PC-3 (cell line): Measurements from ENCODE around the gene SLC39A6. TPM values are rescaled to one million over a fixed set of nuclear protein-coding genes. Genes with fewer than 3 reads are reported as not detected.

ENCODE experiments used
- ATAC-seq: fragments of 200-7000 bp; cut with Tn5 transposase; 2 replicates; pipeline ENCODE4 v1.9.1; 2020; ENCODE audit warnings: mild to moderate bottlenecking, moderate library complexity
- Bru-seq: library from RNA; stranded (reverse); fragments of 400-500 nt; gene quantifications from one replicate; lab custom pipeline; 2021; lab: Mats Ljungman, UMichigan
- BruChase-seq, 2 experiments: library from RNA; stranded (reverse); fragments of 400-500 nt; gene quantifications; one replicate each; lab custom pipeline; 2021; lab: Mats Ljungman, UMichigan
- BruUV-seq: library from RNA; stranded (reverse); fragments of 400-500 nt; replicated peaks from 2 replicates; lab custom pipeline; 2021; lab: Mats Ljungman, UMichigan
- CTCF ChIA-PET: fragments of 300-600 bp; sonication (Branson Sonifier 250); formaldehyde crosslinking; loops from one replicate; lab custom pipeline; 2022; ENCODE audit warnings: antibody characterized with exemption; lab: Charles Lee
- POLR2A ChIA-PET: fragments of 300-600 bp; sonication (Branson Sonifier 250); formaldehyde crosslinking; loops from one replicate; lab custom pipeline; 2022; ENCODE audit warnings: antibody characterized with exemption; ENCODE audit not compliant: unreplicated experiment; lab: Charles Lee
- DNase-seq: peaks from one replicate; pipeline ENCODE4 v3.0.0-alpha.2; 2015
- H2AFZ ChIP-seq: fragments of 300-600 bp; sonication (generic); 2 replicates; pipeline ENCODE4 v1.6.0; 2016; ENCODE audit warnings: antibody characterized with exemption, low read length
- H3F3A ChIP-seq: fragments of 300-600 bp; sonication (generic); one replicate; pipeline ENCODE4 v1.6.0; 2017; ENCODE audit warnings: antibody characterized with exemption, low read length, control low read depth, mild to moderate bottlenecking; ENCODE audit not compliant: unreplicated experiment
- H3K27ac ChIP-seq: fragments of 300-600 bp; sonication (generic); 2 replicates; pipeline ENCODE4 v1.5.1; 2016; ENCODE audit warnings: mild to moderate bottlenecking, low read length
- H3K27me3 ChIP-seq: fragments of 300-600 bp; sonication (generic); 2 replicates; pipeline ENCODE4 v1.6.1; 2016; ENCODE audit warnings: low read length, mixed read lengths
- H3K36me3 ChIP-seq: fragments of 300-600 bp; sonication (generic); 2 replicates; pipeline ENCODE4 v1.6.1; 2016; ENCODE audit warnings: low read depth, mixed run types, low read length, mixed read lengths
- H3K4me1 ChIP-seq: fragments of 300-600 bp; sonication (generic); 2 replicates; pipeline ENCODE4 v1.5.1; 2016; ENCODE audit warnings: low read length; ENCODE audit not compliant: insufficient read depth
- H3K4me2 ChIP-seq: fragments of 300-600 bp; sonication (generic); 2 replicates; pipeline ENCODE4 v1.6.0; 2016; ENCODE audit warnings: low read length
- H3K4me3 ChIP-seq: fragments of 300-600 bp; sonication (generic); 2 replicates; pipeline ENCODE4 v1.5.1; 2016; ENCODE audit warnings: mild to moderate bottlenecking, low read length, mixed read lengths
- H3K79me2 ChIP-seq: fragments of 300-600 bp; sonication (generic); 2 replicates; pipeline ENCODE4 v1.6.1; 2017; ENCODE audit warnings: low read length, mixed read lengths
- H3K9ac ChIP-seq: fragments of 300-600 bp; sonication (generic); 2 replicates; pipeline ENCODE4 v1.6.0; 2016; ENCODE audit warnings: mild to moderate bottlenecking, low read length
- H3K9me2 ChIP-seq: fragments of 300-600 bp; sonication (generic); replicated peaks from 2 replicates; pipeline ENCODE4 v1.6.1; 2016; ENCODE audit warnings: mixed run types, low read length, mixed read lengths
- H3K9me3 ChIP-seq: fragments of 300-600 bp; sonication (generic); 2 replicates; pipeline ENCODE4 v1.6.1; 2016; ENCODE audit warnings: low read length, mixed read lengths
- H4K20me1 ChIP-seq: fragments of 300-600 bp; sonication (generic); 2 replicates; pipeline ENCODE4 v1.6.1; 2016; ENCODE audit warnings: low read length, mixed read lengths
- CTCF ChIP-seq: fragments of 300-600 bp; sonication (generic); conservative IDR thresholded peaks from 2 replicates; pipeline ENCODE4 v1.5.1; 2017; ENCODE audit warnings: antibody characterized with exemption, low read depth, mild to moderate bottlenecking, low read length
- EZH2 ChIP-seq: fragments of 300-600 bp; sonication (generic); IDR thresholded peaks from one replicate; pipeline ENCODE4 v1.6.1; 2017; ENCODE audit warnings: antibody characterized with exemption, mild to moderate bottlenecking, low read length; ENCODE audit not compliant: unreplicated experiment
- EZH2phosphoT487 ChIP-seq: fragments of 300-600 bp; sonication (generic); IDR thresholded peaks from 2 replicates; pipeline ENCODE4 v1.6.1; 2018; ENCODE audit warnings: mild to moderate bottlenecking, antibody characterized with exemption, low read length, borderline replicate concordance
- intact Hi-C: fragments of 100-400 bp; cut with micrococcal nuclease; formaldehyde crosslinking; loops from 2 replicates; pipeline ENCODE4 v1.9.0; 2023
- long read RNA-seq: library from polyadenylated mRNA; unstranded; transcript quantifications from one replicate; pipeline ENCODE4 v2.0.0, GENCODE V29; 2021; ENCODE audit not compliant: unreplicated experiment
- total RNA-seq: library from RNA; depleted of rRNA; stranded (reverse); fragments of >200 nt; gene quantifications from 2 replicates; pipeline ENCODE4 v1.2.3, GENCODE V29; 2014; rRNA removed

SLC39A6 gene, protein sequence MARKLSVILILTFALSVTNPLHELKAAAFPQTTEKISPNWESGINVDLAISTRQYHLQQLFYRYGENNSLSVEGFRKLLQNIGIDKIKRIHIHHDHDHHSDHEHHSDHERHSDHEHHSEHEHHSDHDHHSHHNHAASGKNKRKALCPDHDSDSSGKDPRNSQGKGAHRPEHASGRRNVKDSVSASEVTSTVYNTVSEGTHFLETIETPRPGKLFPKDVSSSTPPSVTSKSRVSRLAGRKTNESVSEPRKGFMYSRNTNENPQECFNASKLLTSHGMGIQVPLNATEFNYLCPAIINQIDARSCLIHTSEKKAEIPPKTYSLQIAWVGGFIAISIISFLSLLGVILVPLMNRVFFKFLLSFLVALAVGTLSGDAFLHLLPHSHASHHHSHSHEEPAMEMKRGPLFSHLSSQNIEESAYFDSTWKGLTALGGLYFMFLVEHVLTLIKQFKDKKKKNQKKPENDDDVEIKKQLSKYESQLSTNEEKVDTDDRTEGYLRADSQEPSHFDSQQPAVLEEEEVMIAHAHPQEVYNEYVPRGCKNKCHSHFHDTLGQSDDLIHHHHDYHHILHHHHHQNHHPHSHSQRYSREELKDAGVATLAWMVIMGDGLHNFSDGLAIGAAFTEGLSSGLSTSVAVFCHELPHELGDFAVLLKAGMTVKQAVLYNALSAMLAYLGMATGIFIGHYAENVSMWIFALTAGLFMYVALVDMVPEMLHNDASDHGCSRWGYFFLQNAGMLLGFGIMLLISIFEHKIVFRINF
- total RNA-seq (18.3 and 25.5 TPM in 2 replicates), Bru-seq, nascent RNA (percentile 62 among the genes with signal in this experiment), BruChase-seq, experiment 1, labeled RNA remaining after a 6-hour chase (percentile 84 among the genes with signal in this experiment), BruChase-seq, experiment 2, labeled RNA remaining after a 2-hour chase (percentile 73 among the genes with signal in this experiment)
- long read RNA-seq, transcript SLC39A6-201 (10 exons, 3,543 nt) = major isoform, 46 of 104 reads
- long read RNA-seq, transcript SLC39A6-204 (10 exons, 3,003 nt) = minor isoform, 8 of 104 reads
- long read RNA-seq, partial matches to known transcripts = 40 of 104 reads
- long read RNA-seq, other reads (novel, unspliced or antisense) = 10 of 104 reads

DNA sequence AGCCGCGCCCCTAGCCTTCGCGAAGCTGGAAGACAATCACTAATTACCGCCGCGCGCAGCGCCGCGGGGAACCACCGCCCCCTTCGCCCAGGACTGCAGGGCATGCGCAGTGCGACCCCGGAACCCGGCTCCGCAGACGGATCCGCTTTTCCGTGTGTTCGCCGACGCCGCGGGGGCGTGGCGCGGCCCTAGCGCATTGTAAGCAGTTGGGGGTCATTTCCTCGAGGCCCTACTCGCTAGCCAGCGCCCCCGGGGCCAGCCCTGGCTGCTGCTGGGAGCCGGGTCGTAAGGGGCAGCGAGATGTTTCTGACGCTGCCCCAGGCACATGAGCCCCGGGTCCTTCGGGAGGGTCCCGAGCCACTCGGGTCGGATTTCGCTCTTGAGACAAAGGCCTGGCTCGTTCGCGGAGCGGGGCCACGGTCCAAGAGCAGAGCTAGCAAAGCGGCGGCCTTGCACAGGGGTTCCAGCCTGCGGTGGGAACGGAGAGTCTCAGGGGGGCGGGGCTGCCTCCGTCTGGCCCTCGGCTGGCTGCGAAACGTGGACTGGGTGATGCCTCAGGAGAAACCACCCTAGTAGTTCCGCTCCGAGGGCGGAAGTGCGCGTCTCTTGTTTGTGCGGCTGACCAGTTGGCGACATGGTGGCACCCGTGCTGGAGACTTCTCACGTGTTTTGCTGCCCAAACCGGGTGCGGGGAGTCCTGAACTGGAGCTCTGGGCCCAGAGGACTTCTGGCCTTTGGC lies at the start of gene SLC39A6, which contains the start of gene ELP2:
Gene SLC39A6 (minus strand): TSS at position 41 of the 739 bp plus-strand sequence. CDS start 2,333 bp downstream, outside the sequence.
Gene ELP2 (plus strand): TSS at position 600 of the 739 bp plus-strand sequence. CDS start 35 bp downstream, at position 635.
- intact Hi-C loops = loop anchor here (2.0 to 10.0 kb wide), 2 partner anchors 33 to 115 kb away; no protein-coding TSS in a partner anchor
- ATAC-seq (peak; percentile 87), DNase-seq (peak; percentile 79)
- ChIA-PET POLR2A (no interaction called here), CTCF (interaction anchor here (0.9 kb wide), 1 partner anchor 34 kb away, joined by 11 read pairs; no protein-coding TSS in a partner anchor)
- Histone ChIP-seq H3F3A (no peaks in the 10 kb centered on the region), H3K4me1 (0 out of 2 replicates have a peak, but pooled peaks cover 3% of the 10 kb centered on the region), H3K27ac (peak within 1 kb of the TSS; percentile 86), H2AFZ (peak within 1 kb of the TSS; percentile 95), H3K9me3 (no peaks in the 10 kb centered on the region), H3K9ac (peak within 1 kb of the TSS; percentile 95), H3K4me2 (peak within 1 kb of the TSS; percentile 96), H3K79me2 (peaks cover 52% of the 10 kb centered on the region), H3K4me3 (peak within 1 kb of the TSS; percentile 87), H4K20me1 (peaks cover 10% of the 10 kb centered on the region; the same call in 1 of the 2 replicates), H3K9me2 (no peaks in the 10 kb centered on the region), H3K36me3 (no peaks in the 10 kb centered on the region; the same call in 1 of the 2 replicates), H3K27me3 (no peaks in the 10 kb centered on the region)
- BruUV-seq = no TSS peak
- no peak for TF ChIP-seq CTCF
- no peak for TF ChIP-seq EZH2phosphoT487
- TF ChIP-seq EZH2 = no peak

DNA sequence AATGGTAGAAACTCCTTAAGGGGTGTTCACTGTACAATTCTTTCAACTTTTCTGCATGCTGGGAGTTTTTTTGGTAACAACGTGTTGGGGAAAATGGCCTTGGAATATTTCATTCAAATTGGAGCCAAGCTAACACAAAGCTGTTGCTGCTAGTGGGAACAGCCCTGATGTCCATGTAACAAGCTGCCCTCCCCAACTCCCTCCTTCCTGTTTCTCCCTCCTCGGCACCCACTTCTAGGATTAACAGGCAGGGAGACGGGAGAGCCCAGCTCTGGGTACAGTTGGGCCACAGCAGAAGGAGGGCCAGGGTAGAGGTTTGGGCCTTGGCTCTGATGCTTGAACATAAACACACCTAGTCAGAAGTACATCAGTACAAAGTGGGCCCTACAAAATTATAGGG lies 48.8 kb upstream of the SLC39A6 start:
- Histone ChIP-seq H3K4me2 (no peak overlapping the region), H2AFZ (no peak overlapping the region), H3K79me2 (no peaks in the 10 kb centered on the region), H3K9me3 (no peaks in the 10 kb centered on the region), H3K4me1 (no peaks in the 10 kb centered on the region), H3F3A (no peaks in the 10 kb centered on the region), H3K9me2 (no peaks in the 10 kb centered on the region), H3K36me3 (no peaks in the 10 kb centered on the region), H4K20me1 (no peaks in the 10 kb centered on the region), H3K27me3 (no peaks in the 10 kb centered on the region), H3K9ac (no peak overlapping the region), H3K4me3 (no peak overlapping the region), H3K27ac (no peak overlapping the region)
- POLR2A ChIA-PET = no interaction called here
- CTCF ChIA-PET = no interaction called here
- DNase-seq = no peak
- intact Hi-C loops = loop anchor here (10.0 kb wide), 1 partner anchor 107 kb away; no protein-coding TSS in a partner anchor
- no peak for ATAC-seq
- TF ChIP-seq EZH2phosphoT487 (no peak), EZH2 (no peak), CTCF (no peak)
- BruUV-seq = no TSS peak
